HG03196 (cell line): ENCODE data around the gene CETP.
A peak's percentile ranks its signal among the peaks of the same experiment; 100 is the strongest.
"Not testable (repeated sequence)": the region's sequence is repeated elsewhere in the genome, so short reads cannot be mapped to it uniquely, and the experiment has no call there.

ENCODE experiments used
- ATAC-seq: cut with Tn5 transposase; IDR thresholded peaks from one replicate; pipeline ENCODE4 v1.9.1; 2021; ENCODE audit not compliant: unreplicated experiment

The CETP gene

GRCh38 chr16:56980201-56980535 is 18.4 kb downstream of the CETP start:
- ATAC-seq, result no peak

- peak; percentile 62 for ATAC-seq
Measured at GRCh38 chr16:56980792-56981724, 19.3 kb downstream of the CETP start.

GRCh38 chr16:56981729-56982271 is 20.1 kb downstream of the CETP start:
- ATAC-seq, result no peak

- no peak for ATAC-seq
Measured at GRCh38 chr16:56982695-56983094, 20.9 kb downstream of the CETP start.

- no peak for ATAC-seq
Measured at GRCh38 chr16:56983211-56983751, 21.5 kb downstream of the CETP start.

GRCh38 chr16:56984639-56985038 is 22.9 kb downstream of the CETP start:
- no peak for ATAC-seq

GRCh38 chr16:56985288-56985961 is 23.7 kb downstream of the CETP start:
- ATAC-seq, result no peak

- ATAC-seq, result no peak
Measured at GRCh38 chr16:56985962-56986360, 24.2 kb downstream of the CETP start.

GRCh38 chr16:56986361-56986760 is 24.6 kb downstream of the CETP start:
- ATAC-seq, result no peak

GRCh38 chr16:56986908-56987307 is 25.2 kb downstream of the CETP start:
- not testable (repeated sequence) for ATAC-seq

GRCh38 chr16:56987692-56988091 is 25.9 kb downstream of the CETP start:
- no peak for ATAC-seq

GRCh38 chr16:56988161-56988947 is 26.6 kb downstream of the CETP start:
- no peak for ATAC-seq

- ATAC-seq, result peak; percentile 73
Measured at GRCh38 chr16:56988948-56989945, 27.5 kb downstream of the CETP start, which contains the start of gene NLRC5. TSS of gene NLRC5 (plus strand) at chr16:56989557. CDS start at chr16:57020713, 31,156 bp downstream.

GRCh38 chr16:56989988-56990387 is 28.2 kb downstream of the CETP start:
- no peak for ATAC-seq

- ATAC-seq, result no peak
Measured at GRCh38 chr16:56990407-56991286, 28.9 kb downstream of the CETP start.

- not testable (repeated sequence) for ATAC-seq
Measured at GRCh38 chr16:56992431-56992830, 30.7 kb downstream of the CETP start.

GRCh38 chr16:56993204-56993603 is 31.5 kb downstream of the CETP start:
- ATAC-seq, result no peak

GRCh38 chr16:56994311-56994710 is 32.6 kb downstream of the CETP start:
- no peak for ATAC-seq
